Breast epithelium (tissue), 3 donors: ENCODE measurements around the gene NDUFB1.

ENCODE experiments used
- CTCF ChIP-seq, 3 donors: fragments of 450-650 bp; IDR thresholded peaks; one replicate each; pipeline ENCODE4 v1.5.1; 2016 to 2017; ENCODE audit warnings: antibody characterized with exemption in 3 of 3, mild to moderate bottlenecking in 3 of 3, moderate library complexity in 3 of 3
- POLR2A ChIP-seq: fragments of 450-650 bp; IDR thresholded peaks from one replicate; pipeline ENCODE4 v1.6.1; 2016; ENCODE audit warnings: antibody characterized with exemption, mild to moderate bottlenecking, moderate library complexity
- POLR2AphosphoS5 ChIP-seq, 3 donors: sonication (generic); formaldehyde crosslinking; IDR thresholded peaks; one replicate each; pipeline ENCODE4 v1.6.1; 2017; ENCODE audit warnings: antibody characterized with exemption in 3 of 3

- TF ChIP-seq POLR2A: no peak
- TF ChIP-seq CTCF (IDR thresholded peaks at IDR 0.05): no peak
- TF ChIP-seq POLR2AphosphoS5 (IDR thresholded peaks at IDR 0.05): no peak
Observed at GRCh38 chr14:92109490-92109889, 12.0 kb downstream of the NDUFB1 start.
